NOMO-1 treated with DMSO at 0.1 percent for 48 hours (cell line): ENCODE measurements around the gene POLE.

Source experiments
- DNase-seq: peaks from one replicate; lab custom pipeline; 2025; ENCODE audit not compliant: unreplicated experiment; lab: John Stamatoyannopoulos, UW

Gene POLE

DNA sequence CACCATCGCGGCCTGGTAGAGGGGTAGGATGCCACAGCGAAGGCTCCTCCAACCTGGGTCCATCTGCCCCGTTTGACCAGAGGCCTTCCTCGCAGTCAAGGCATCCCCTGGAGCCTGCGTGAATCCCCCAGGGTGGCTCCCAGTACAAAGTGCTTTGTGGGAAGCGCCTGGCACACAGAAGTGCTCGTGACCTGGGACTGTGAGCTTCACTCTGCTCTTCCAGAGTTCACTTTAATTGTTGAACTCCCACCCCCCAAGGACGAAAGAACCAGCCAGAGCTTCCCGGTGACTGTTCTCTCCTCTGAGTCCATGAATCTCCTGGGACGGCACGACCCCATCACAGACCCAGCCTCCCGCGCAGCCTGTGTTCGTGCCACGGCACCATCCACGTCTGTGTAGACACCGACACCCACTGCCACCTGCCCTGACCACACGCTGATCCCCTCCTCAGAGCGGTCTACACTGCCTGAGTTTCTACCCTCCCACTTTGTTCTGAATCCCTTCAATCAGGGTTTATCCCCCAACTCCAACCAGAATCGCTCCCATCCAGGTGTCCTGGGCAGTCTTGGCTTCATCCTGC lies 52.6 kb downstream of the POLE start:
- DNase-seq = no peak

DNA sequence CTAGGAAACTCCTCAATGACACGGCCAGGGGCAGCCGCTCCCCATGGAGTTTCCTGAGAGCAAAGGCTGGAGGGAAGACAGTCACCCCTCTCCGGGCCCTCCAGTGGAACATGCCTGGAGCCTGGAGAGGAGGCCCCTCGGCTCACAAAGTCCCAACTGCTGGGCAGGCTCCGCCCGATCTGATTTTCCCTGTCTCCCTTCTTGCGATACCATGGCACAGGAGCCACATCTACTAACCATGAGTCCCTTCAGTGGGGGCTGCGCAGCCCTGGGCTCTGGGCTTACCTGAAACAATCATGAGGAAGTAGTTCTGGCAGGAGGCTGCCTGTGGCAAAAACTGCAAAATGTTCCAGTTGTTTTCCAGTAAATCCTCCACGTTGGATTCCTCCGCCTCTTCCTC lies 53.2 kb downstream of the POLE start:
- no peak for DNase-seq

DNA sequence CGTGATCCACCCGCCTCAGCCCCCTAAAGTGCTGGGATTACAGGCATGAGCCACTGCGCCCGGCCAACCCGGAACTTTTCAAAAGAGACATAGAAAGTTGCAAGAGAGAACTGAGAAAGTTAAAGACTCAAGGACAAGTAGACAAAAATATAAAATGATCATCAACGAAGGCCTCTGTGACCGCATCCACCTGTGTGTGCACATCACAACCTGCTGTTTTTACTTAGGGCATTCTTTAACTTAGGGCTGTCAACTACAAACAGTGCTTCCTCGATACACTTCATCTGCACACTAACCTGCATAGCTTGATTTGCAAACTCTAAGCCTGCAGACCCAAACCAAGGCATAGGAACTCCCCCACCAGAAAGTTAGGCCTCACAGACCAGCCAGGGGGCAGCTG lies 53.7 kb downstream of the POLE start:
- DNase-seq = no peak

DNA sequence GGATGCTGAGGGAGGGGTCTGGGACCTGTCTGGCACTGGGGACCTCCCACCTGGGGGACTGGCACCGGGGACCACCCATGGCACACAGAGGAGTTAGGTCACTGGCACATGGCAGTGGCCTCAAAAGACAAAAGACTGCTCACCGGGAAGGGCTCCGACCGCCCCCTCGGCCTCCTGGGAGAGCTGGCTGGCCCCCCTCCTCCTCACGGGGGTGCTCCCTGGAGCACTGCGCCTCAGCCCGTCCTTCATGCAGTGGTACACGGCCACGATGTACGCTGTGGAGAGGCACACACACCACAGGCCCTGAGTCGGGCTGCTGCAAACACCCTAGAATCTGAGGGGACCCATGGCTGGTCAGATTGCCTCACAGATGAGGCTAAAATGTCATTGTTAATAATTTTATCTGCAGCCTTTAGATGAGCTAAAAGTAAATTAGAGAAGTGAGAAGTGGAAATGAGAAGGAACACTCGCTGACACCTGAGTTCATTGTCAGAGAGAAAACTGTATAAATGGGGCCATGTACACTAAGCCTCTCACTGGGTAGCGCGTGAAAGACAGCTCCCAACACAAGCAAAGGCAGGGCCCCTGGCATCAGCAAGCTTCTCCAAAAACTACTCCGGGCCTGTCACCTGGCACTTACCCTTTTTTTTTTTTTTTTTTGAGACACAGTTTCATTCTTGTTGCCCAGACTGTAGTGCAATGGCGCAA lies 54.5 kb downstream of the POLE start:
- DNase-seq = no peak

DNA sequence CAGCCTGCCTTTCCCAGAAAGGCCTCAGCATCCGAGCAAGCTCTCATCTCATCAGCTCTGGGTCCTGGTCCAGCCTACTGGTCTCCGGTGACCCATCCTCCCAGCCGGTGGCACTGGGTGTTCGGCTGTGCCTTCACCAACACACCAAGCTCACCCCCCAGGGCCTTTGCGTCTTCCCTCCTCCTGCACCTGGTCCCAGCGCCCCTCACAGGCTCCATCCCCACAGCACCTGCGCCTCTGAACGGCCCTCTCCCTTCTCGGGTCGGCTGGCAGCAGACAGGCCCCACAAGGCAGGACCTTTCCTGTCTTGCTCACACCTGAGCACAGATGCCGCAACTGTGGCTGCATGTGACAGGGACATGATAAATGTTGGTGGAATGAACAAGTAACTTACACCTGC lies 55.5 kb downstream of the POLE start:
- no peak for DNase-seq

DNA sequence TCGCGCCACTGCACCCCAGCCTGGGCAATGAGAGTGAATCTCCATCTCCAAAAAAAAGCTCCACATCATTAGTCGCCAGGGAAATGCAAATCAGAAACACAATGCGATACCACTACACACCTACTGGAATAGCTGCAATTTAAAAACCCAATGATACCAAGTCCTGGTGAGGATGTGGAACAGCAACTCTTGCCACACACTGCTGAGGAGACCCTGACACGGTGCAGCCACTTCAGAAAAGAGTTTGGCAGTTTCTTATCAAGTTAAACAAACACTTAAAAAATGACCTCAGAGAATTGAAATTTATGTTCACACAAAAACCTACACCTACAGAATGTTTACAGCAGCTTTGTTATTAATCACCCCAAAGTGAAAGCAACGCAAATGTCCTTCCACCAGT lies 56.5 kb downstream of the POLE start:
- no peak for DNase-seq

DNA sequence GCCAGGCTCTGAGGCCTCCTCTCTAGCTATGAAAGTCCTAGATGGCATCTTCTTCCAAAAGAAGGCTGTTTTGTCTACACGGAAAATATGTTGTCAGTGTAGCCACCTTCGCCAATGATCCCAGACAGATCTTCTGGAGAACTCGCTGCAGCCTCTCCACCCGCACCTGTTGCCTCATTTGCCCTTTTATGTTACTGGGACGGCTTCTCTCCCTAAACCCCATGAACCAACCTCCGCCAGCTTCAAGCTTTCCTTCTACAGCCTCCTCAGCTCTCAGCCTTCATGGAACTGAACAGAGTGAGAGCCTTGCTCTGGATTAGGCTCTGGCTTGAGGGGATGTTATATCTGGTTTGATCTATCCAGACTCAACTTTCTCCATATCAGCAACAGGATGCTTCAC lies 57.8 kb downstream of the POLE start:
- DNase-seq = no peak

DNA sequence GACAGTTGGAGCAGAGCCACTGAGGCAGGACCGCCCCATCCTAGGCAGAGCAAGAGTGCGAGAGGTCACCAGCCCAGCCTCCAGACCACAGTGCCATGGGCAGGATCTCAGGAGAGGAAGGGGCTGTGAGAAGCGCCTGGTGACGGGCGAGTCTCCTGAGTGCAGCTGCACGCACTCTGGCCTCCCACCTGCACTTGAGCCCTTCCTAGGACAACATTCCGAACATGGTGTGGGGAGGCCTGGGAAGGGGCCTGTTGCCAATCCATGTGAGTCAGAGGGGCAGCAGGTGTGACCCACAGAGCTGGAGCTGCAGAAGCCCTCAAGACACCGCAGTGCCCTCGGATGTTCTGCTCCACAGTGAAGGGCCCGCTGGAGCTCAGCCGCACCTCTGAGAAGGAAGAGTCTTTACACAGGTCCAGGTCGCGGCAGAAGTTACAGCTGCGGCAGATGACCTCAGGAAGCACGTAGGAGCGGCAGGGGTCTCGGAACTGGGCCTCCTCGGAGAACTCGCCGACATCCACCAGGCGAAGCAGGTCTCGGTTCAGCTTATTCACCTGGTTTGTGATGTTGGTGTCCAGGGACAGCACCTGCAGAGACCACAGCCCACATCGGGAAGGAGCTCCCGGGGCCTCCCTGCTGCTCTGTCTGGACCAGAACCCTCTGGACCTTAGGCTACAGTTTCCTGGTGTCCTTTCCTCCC lies 61.3 kb downstream of the POLE start:
- no peak for DNase-seq

DNA sequence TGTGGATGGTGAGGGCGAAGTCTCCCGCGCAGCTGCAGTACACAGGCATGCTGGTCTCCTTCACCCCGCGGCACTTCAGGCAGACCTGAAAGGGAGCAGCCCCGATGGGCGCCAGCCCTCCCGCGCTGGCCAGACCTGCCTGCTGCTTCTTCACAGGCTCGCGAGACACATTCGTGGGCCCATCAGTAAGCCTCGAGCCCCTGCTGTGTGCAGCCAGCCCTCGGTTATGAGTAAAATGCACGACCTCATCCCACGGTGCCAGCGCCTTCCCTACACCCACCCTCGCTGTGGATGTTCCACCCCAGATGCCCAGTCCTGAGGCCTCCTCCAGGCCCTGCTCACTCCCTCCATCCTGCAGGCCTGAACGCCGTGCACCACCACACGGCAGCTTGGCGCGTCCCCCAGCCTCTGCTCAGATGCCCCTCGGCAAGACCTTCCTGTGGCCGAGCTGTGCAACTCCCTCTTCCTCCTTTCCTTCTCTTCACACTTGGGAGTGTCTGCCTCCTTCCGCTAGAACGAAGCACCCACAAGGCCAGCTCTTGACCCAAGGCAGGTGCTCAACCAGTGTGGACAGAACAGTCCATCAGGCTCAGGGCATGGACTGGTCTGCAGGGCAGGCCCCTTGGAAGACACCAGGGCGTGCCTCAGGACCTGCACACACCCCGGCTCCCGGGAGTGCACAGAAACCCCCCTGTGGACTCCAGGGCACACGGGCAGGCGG lies 62.1 kb downstream of the POLE start:
- DNase-seq = no peak

DNA sequence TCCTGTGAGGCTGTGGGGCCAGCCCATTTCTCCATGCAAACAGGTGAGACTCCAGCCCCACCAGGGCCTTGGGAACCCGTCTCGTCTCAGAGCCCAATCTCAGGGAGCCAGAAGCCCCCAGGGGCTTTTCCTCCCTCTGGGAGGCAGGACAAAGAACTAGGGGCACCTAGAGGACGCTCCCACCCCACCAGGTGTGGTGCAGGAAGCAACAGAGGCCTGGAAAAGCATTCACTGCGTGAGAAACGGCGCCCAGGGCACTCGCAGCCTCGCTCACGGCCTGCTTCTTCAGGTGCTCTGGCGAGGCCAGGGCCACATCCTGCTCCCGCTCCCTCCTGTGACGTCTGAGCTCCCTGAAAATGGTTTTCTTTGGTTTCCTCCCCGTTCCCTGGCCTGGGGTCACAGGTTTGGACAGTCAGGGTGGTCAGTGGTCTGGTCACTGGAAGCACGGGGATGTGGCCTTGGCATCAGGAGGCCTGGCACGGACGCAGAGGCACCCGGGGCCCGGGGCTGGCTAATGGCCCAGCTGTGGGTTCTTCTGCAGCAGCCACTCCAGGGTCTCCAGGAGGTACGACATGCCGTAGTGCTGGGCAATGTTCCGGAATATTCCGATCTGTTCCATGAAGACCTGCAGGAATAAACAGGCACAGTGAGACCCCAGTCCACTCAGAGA lies 62.8 kb downstream of the POLE start:
- DNase-seq = no peak

DNA sequence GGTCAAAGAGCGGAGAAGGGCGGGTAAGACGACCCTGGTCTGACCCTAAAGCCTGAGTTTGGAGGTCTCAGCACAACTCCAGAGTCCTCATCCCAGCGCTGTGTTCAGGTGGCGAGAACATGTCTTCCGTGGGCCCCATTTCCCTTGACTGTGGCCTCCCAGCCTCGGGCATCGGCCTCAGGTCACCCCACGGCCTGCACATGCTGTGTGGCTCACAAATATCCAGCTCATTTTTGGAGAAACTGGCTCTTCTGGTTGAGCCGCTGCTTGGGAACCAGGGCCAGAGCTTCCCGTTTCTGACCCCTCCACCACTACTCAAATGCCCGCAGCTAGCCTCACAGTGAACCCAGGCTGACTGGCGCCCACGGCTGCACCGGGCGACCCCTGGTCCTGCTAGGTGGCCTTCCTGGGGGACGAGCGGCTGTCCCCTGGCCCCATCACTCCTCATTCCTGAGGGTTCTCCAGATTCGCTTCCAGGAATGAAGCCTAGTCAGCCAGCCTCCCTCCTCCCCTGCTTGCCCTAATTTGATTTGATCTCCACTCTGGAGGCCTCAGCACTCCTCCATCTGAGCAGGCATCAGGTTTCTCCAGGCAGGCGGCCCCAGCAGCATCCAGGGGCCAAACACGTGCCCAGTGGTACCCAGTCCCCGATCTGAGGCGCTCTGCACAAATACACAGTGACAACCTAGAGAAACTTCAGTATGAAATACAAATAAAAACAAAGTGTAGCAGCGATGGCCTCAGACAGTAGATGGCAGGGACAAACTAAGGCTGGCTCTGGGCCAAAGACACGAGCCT lies 63.9 kb downstream of the POLE start:
- no peak for DNase-seq

DNA sequence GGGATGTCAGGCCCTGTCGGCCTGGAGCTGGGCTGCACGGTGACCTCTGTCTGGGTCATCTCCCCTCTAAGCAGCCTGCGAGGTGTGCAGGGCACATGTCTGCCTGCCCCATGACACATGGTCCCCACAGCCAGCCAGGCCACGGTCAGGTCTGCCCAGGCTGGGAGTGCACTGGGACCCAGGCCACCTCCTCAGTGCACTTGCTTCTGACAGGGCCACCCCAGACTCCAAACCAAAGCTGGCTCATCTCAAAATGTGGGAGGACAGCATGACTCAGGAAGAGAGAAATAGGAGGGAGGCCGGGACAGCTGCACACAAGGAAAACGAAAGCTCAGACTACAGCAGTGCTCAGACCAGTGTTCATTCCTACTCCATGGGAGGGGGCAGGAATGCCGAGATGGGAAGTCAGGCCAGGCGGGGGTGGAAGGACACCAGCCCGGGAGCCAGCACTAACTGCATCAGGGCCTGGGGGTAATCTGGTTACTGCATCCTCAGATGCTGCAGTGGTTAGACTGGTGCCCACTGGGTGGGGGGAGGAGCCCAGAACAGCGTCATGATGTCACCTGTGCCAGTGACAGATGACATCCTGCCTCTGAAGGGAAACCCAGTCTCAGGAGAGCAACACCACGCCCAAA lies 64.6 kb downstream of the POLE start:
- DNase-seq = no peak

DNA sequence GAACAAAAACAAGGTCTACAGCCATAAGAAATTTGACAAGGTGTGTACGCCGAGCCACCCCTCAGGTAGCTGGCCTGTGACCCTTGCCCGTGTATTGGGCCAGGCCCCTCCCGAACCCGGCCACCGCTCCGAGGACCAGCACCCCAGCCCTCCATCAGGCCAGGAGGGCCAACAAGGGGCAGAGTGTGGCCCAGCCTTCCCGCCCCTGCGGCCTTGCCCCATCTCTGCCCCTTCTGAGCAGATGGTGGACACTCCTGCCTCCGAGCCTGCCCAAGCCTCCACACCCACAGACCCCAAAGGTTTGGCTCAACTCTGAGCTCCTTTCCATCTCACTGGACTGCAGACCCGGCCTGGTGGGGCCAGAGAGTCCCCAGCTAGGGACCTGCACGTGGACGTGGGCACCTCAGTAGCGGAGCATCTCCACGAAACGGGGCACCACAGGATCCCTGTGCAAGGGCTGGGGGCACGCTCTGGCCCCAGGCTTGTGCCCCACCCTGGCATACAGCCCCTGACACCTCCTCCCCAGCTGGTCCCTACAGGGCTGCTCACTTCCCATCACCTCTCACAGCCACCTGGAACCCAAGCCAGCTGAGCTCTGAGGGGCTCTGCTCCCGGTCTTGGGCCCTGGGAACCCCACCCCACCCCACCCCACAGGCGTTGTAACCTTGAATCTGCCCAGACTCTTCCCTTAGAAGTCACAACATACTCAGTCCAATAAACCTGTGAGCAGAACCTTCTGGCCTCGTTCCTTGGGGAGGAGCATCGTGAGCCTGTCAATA lies 65.3 kb downstream of the POLE start:
- no peak for DNase-seq

DNA sequence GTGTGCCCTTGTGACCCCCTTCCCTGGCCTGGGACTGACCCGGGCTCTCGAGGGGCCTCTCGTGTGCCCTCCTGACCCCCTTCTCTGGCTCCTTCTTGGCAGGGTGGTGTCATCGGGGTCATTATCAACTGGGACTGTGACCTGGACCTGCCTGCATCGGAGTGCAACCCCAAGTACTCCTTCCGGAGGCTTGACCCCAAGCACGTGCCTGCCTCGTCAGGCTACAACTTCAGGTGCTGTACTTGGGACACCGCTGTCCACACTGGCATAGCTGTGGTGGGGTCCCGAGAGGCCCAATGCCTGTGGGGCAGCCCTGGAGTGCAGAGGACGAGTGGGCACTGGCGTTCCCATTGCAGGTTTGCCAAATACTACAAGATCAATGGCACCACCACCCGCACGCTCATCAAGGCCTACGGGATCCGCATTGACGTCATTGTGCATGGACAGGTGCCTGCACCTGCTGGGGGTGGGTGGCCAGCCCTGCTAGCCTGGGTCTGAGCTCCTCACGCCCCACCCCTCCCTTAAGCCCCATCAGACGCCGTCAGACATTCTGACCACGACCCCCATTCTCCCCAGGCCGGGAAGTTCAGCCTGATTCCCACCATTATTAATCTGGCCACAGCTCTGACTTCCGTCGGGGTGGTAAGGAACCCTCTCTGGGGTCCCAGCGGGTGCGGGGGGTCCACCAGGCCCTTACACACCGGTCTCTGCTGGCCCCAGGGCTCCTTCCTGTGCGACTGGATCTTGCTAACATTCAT lies 66.1 kb downstream of the POLE start:
- no peak for DNase-seq

DNA sequence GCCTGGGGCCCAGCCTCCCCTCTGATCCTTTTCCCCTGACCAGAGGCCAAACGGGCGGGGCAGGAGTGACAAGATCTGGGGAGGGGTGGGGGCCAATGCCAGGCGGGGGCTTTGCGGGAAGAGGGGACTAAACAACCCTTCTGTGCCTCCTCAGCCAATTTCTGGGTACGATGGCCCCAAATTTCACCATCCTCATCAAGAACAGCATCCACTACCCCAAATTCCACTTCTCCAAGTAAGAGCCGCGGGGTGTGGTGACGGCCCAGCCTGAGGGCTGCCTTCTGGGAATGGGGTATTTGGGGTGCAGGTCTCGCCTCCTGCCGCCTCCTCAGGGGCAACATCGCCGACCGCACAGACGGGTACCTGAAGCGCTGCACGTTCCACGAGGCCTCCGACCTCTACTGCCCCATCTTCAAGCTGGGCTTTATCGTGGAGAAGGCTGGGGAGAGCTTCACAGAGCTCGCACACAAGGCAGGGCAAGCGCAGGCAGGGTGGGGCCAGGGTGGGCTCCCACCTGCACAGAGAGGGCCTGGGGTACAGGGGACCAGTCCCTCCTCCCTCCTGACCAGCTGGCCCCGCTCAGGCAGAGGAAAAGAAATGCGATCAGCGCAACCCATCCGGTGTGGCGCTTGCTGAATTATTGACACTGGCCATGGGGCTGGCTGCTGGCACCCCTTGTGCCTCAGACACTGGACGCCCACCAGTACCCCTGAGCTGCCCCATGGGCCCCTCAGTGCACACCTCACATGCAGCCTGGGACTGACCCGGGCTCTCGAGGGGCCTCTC lies 66.8 kb downstream of the POLE start:
- no peak for DNase-seq

DNA sequence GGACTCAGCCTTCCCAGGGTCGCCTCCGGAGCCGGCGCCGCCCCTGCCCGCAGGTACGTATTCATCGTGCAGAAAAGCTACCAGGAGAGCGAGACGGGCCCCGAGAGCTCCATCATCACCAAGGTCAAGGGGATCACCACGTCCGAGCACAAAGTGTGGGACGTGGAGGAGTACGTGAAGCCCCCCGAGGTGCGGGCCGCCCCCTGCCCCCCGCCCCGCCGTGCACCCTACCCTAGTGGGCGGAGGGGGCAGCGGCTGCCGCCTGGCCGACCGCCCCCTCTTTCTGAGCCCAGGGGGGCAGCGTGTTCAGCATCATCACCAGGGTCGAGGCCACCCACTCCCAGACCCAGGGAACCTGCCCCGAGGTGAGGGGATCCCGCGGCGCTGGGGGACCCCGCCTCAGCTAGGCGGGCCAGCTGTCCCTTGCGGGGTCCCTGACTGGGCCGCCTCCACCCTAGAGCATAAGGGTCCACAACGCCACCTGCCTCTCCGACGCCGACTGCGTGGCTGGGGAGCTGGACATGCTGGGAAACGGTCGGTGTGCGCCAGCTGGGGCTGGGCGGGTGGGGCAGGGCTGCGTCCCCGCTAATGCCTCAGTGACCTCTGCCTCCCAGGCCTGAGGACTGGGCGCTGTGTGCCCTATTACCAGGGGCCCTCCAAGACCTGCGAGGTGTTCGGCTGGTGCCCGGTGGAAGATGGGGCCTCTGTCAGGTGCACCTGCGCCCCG lies 67.6 kb downstream of the POLE start:
- DNase-seq = no peak

DNA sequence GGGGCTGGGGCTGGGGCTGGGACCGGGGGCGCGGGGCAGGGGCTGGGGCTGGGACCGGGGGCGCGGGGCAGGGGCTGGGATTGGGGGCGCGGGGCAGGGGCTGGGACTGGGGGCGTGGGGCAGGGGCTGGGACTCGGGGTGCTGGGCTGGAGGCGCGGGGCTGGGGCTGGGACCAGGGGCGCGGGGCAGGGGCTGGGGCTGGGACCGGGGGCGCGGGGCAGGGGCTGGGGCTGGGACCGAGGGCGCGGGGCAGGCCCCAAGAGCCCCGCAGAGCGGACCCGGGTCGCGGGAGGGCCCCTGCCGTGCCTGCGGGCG lies 68.1 kb downstream of the POLE start:
- no peak for DNase-seq
